Calu3 (cell line): ENCODE results near the gene SYCP2. TPM values are rescaled to one million over a fixed set of nuclear protein-coding genes. Genes with fewer than 3 reads are reported as not detected.

Experiments used
- BruUV-seq: library from RNA; stranded (reverse); fragments of 400-500 nt; replicated peaks from 2 replicates; lab custom pipeline; 2021; lab: Mats Ljungman, UMichigan
- CTCF ChIA-PET: fragments of 300-600 bp; sonication (Branson Sonifier 250); formaldehyde crosslinking; loops from one replicate; lab custom pipeline; 2022; ENCODE audit warnings: antibody characterized with exemption; lab: Charles Lee
- DNase-seq: peaks from one replicate; pipeline ENCODE4 v3.0.0; 2022
- H3K27ac Mint-ChIP-seq: one replicate; pipeline ENCODE4 v1.8.0; 2022; ENCODE audit warnings: mixed read lengths; ENCODE audit not compliant: unreplicated experiment
- H3K27me3 Mint-ChIP-seq: one replicate; pipeline ENCODE4 v1.8.0; 2022; ENCODE audit warnings: mixed read lengths; ENCODE audit not compliant: unreplicated experiment
- H3K36me3 Mint-ChIP-seq: one replicate; pipeline ENCODE4 v1.8.0; 2022; ENCODE audit warnings: mild to moderate bottlenecking, moderate library complexity, mixed read lengths; ENCODE audit not compliant: insufficient read depth, unreplicated experiment
- H3K4me1 Mint-ChIP-seq: one replicate; pipeline ENCODE4 v1.8.0; 2022; ENCODE audit warnings: mild to moderate bottlenecking, low read depth, mixed read lengths; ENCODE audit not compliant: unreplicated experiment
- H3K4me3 Mint-ChIP-seq: one replicate; pipeline ENCODE4 v1.8.0; 2022; ENCODE audit warnings: mild to moderate bottlenecking, low read depth, moderate library complexity, mixed read lengths; ENCODE audit not compliant: unreplicated experiment
- H3K9me3 Mint-ChIP-seq: one replicate; pipeline ENCODE4 v1.8.0; 2022; ENCODE audit warnings: low read depth, mixed read lengths; ENCODE audit not compliant: unreplicated experiment
- intact Hi-C: fragments of 100-400 bp; cut with micrococcal nuclease; formaldehyde crosslinking; loops from one replicate; pipeline ENCODE4 v1.10.0; 2022; ENCODE audit not compliant: unreplicated experiment
- total RNA-seq: library from RNA; stranded (reverse); gene quantifications from 2 replicates; pipeline ENCODE4 v1.2.3, GENCODE V29; 2022
- TF ChIP-seq, protein P1 (sequence below): fragments of 200-600 bp; IDR thresholded peaks from one replicate; pipeline ENCODE4 v1.8.0; 2022; ENCODE audit warnings: antibody characterized with exemption; ENCODE audit not compliant: unreplicated experiment

SYCP2 gene
- total RNA-seq, 1 experiment from 2014 or later, result 56.0 TPM

DNA sequence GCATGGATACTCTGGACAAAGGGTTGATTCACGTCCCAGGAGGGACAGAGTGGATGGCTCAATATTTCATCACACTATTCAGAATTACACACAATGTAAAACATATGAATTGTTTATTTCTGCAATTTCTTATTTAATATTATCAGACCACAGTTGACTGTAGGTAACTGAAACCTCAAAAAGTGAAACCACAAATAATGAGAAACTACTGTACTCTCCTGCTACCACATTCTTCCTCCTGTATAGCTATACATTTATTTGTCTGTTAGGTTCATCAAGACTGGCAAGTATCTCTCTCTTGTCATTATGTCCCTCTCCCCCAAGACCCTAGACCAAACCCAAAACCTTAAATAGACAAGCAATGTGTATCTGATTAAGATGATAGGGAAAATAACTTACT is 60.0 kb downstream of the SYCP2 start:
- Mint-ChIP-seq H3K36me3 (peaks cover 10% of the 10 kb centered on the region), H3K4me1 (no peaks in the 10 kb centered on the region), H3K27me3 (no peaks in the 10 kb centered on the region), H3K27ac (no peak overlapping the region), H3K4me3 (no peak overlapping the region), H3K9me3 (no peaks in the 10 kb centered on the region)
- CTCF ChIA-PET, result no interaction called here
- no peak for DNase-seq
- TF ChIP-seq, protein P1, sequence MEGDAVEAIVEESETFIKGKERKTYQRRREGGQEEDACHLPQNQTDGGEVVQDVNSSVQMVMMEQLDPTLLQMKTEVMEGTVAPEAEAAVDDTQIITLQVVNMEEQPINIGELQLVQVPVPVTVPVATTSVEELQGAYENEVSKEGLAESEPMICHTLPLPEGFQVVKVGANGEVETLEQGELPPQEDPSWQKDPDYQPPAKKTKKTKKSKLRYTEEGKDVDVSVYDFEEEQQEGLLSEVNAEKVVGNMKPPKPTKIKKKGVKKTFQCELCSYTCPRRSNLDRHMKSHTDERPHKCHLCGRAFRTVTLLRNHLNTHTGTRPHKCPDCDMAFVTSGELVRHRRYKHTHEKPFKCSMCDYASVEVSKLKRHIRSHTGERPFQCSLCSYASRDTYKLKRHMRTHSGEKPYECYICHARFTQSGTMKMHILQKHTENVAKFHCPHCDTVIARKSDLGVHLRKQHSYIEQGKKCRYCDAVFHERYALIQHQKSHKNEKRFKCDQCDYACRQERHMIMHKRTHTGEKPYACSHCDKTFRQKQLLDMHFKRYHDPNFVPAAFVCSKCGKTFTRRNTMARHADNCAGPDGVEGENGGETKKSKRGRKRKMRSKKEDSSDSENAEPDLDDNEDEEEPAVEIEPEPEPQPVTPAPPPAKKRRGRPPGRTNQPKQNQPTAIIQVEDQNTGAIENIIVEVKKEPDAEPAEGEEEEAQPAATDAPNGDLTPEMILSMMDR, result no peak
- no TSS peak for BruUV-seq
- intact Hi-C loops, result no loop called here

DNA sequence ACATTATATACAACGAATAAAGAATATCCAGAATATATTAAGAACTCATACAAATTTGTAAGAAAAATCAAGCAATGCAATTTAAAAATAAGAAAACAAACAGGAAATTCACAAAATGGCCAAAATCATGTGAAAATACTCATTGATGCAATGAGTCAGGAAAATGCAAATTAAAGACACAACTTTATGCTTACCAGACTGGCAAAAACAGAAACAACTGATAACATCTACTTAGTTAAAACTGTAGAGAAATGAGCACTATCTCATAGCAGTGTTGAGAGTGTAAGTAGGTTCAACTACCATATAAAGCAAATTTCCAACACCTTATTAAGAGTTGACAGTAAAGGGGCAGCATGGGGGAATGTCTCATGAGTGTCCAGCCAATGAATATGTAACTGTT is 62.3 kb downstream of the SYCP2 start:
- no peak for DNase-seq
- Mint-ChIP-seq H3K27me3 (no peaks in the 10 kb centered on the region), H3K36me3 (peaks cover 5% of the 10 kb centered on the region), H3K4me1 (no peaks in the 10 kb centered on the region), H3K4me3 (no peak overlapping the region), H3K9me3 (no peaks in the 10 kb centered on the region), H3K27ac (no peak overlapping the region)
- BruUV-seq, result no TSS peak
- TF ChIP-seq, protein P1, result no peak
- intact Hi-C loops, result no loop called here
- CTCF ChIA-PET, result no interaction called here

DNA sequence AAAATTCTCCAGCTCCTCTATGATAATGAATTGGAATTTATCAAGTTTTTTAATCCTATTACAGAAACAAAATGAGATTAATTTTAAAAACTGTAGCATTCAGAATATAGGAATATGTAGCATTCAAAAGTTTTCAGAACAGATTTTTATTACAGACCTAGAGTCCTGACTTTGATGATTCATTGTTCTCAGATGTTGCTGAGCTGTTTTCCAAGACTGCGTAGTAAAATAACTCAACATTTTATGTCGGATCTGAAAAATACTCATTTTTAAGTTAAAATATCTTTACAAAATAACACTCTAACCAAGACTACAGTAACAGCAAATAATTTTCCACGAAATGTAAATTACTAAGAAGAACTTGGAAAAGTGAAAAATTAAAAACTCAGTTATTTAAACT is 67.1 kb downstream of the SYCP2 start:
- TF ChIP-seq, protein P1, result no peak
- no peak overlapping the region for H3K4me3 Mint-ChIP-seq
- H3K9me3 Mint-ChIP-seq, result no peaks in the 10 kb centered on the region
- H3K27me3 Mint-ChIP-seq, result no peaks in the 10 kb centered on the region
- no peak overlapping the region for H3K27ac Mint-ChIP-seq
- H3K4me1 Mint-ChIP-seq, result no peaks in the 10 kb centered on the region
- peaks cover 5% of the 10 kb centered on the region for H3K36me3 Mint-ChIP-seq
- CTCF ChIA-PET, result interaction anchor here (0.6 to 1.2 kb wide), 3 partner anchors 31 to 220 kb away, joined by 3 to 5 read pairs (median 3); no protein-coding TSS in a partner anchor
- DNase-seq, result no peak
- BruUV-seq, result no TSS peak
- intact Hi-C loops, result no loop called here

DNA sequence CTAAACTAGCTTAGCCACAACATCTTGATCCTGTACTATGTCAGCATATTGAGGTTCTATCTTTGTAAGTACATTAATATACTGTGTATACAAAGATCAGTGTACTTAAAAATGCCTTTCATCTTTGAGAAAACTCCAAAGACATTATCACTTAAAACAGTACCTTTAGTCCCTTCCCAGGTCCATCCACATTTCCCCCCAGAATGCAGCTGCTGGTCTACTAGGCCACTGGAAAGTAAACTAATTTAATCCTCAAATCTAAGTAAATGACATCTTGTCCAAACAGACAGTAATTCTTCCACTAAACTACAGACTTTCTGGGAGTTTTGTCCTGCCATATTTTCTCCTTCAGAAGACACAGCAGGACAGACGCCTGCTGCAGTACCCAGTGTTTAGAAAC is 68.7 kb downstream of the SYCP2 start:
- intact Hi-C loops, result no loop called here
- CTCF ChIA-PET, result interaction anchor here (0.5 to 1.5 kb wide), 3 partner anchors 15 to 980 kb away, joined by 3 to 6 read pairs (median 4); no protein-coding TSS in a partner anchor
- BruUV-seq, result no TSS peak

More for the DNA sequence above, 68.7 kb downstream of the SYCP2 start:
- TF ChIP-seq, protein P1, result no peak
- Mint-ChIP-seq H3K36me3 (peaks cover 5% of the 10 kb centered on the region), H3K27me3 (no peaks in the 10 kb centered on the region), H3K27ac (no peak overlapping the region), H3K4me3 (no peak overlapping the region), H3K9me3 (no peaks in the 10 kb centered on the region), H3K4me1 (no peaks in the 10 kb centered on the region)
- no peak for DNase-seq
